Measurements from ENCODE around the gene SLC6A8.

Gene SLC6A8

GRCh38 chrX:153685156-153685536 lies 2.6 kb upstream of the SLC6A8 start:
- H3K4me3 ChIP-seq (ENCODE audit: low read depth, low read length) = no peak overlapping the region
- no peak for DNase-seq (ENCODE audit: low read depth, low spot score)
- in situ Hi-C loops (cut with HindIII; ENCODE audit: low sequenced_read_pairs) = no loop called here
- no peak for TF ChIP-seq CTCF (IDR thresholded peaks at IDR 0.05; ENCODE audit: low read depth, low read length)

GRCh38 chrX:153685751-153686696 lies 1.7 kb upstream of the SLC6A8 start:
- DNase-seq (ENCODE audit: low read depth, low spot score) = no peak
- no peak for TF ChIP-seq CTCF (IDR thresholded peaks at IDR 0.05; ENCODE audit: low read depth, low read length)
- H3K4me3 ChIP-seq (ENCODE audit: low read depth, low read length) = no peak overlapping the region
- in situ Hi-C loops (cut with HindIII; ENCODE audit: low sequenced_read_pairs) = no loop called here

GRCh38 chrX:153686711-153687110 lies 1.0 kb upstream of the SLC6A8 start:
- DNase-seq (ENCODE audit: low read depth, low spot score) = no peak
- no peak overlapping the region for H3K4me3 ChIP-seq (ENCODE audit: low read depth, low read length)
- in situ Hi-C loops (cut with HindIII; ENCODE audit: low sequenced_read_pairs) = no loop called here
- TF ChIP-seq CTCF (IDR thresholded peaks at IDR 0.05; ENCODE audit: low read depth, low read length) = no peak

GRCh38 chrX:153688071-153688470 lies 345 bp downstream of the SLC6A8 start:
- in situ Hi-C loops (cut with HindIII; ENCODE audit: low sequenced_read_pairs) = no loop called here
- DNase-seq (ENCODE audit: low read depth, low spot score) = no peak
- no peak overlapping the region for H3K4me3 ChIP-seq (ENCODE audit: low read depth, low read length)
- TF ChIP-seq CTCF (IDR thresholded peaks at IDR 0.05; ENCODE audit: low read depth, low read length) = no peak

GRCh38 chrX:153688506-153688905 lies 780 bp downstream of the SLC6A8 start:
- TF ChIP-seq CTCF (IDR thresholded peaks at IDR 0.05; ENCODE audit: low read depth, low read length) = no peak
- H3K4me3 ChIP-seq (ENCODE audit: low read depth, low read length) = peak overlapping the region; percentile 30
- DNase-seq (ENCODE audit: low read depth, low spot score) = no peak
- in situ Hi-C loops (cut with HindIII; ENCODE audit: low sequenced_read_pairs) = no loop called here

- peak; percentile 27 for DNase-seq (ENCODE audit: low read depth, low spot score)
- H3K4me3 ChIP-seq (ENCODE audit: low read depth, low read length) = peak overlapping the region; percentile 30
- in situ Hi-C loops (cut with HindIII; ENCODE audit: low sequenced_read_pairs) = no loop called here
- TF ChIP-seq CTCF (IDR thresholded peaks at IDR 0.05; ENCODE audit: low read depth, low read length) = no peak
Measured at GRCh38 chrX:153688911-153689590, 1.3 kb downstream of the SLC6A8 start.
